Stimulated activated CD8-positive, alpha-beta memory T cell treated with anti-CD3 and anti-CD28 coated beads, Interleukin-7, amount 100 ng/mL, for 4 hours (primary cell): ENCODE data around the gene LRRC34.
A peak's percentile ranks its signal among the peaks of the same experiment; 100 is the strongest.

ENCODE experiments used
- DNase-seq, 2 donors: peaks; one replicate each; pipeline ENCODE4 v3.0.0-alpha.2; 2020; ENCODE audit warnings: low read depth in 2 of 2

Gene LRRC34

DNA sequence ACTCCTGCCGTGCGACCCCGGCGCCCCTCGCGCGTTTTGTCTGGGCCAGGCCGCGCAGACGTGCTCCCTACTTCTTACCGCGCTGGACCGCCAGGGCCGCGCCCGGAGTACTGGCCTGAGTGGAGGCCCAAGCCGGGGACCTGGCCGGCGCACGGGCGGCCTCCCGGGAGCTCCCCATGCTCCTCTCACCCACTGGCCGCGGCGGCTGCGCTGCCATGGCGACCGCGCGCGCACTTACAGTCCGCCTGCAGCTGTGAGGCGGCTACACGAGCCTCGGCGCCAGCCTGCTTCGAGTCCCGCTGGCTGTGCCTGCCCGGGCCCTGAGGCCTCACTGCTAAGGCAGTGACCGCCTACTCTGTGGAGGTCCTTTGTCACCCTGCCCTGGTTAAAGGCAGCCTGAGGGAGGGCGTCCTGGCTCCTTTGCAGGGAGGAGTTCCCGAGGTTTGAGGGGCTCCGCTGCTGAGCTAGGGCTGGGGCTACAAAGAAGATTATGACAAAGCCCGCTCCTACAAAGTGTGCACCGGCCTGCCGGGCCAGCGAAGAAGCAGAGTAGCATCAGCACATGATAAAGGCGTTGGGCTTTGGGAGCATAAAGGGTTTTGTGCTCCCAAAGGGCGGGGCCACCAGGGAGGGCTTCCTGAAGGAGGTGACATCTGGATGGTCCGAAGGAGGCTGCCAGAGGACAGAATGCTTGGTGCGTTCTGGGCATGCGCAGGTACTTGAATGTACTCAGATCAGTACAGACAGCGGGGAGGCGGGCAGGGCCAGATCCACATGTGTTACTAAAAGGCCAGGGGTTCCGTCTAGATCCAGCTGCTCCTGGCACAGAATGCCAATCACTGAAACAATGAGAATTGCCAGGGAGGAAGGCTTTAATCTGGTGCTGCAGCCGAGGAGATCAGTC lies at the start of gene LRRC34, which contains the start of gene LRRIQ4:
Gene LRRC34, minus strand, starts transcription at position 573 of the 904 bp plus-strand sequence. Its CDS starts 356 bp downstream, at position 217.
Gene LRRIQ4, plus strand, starts transcription at position 539 of the 904 bp plus-strand sequence. CDS start 9,052 bp downstream, outside the sequence.
- DNase-seq: peak; percentile 52 to 61

DNA sequence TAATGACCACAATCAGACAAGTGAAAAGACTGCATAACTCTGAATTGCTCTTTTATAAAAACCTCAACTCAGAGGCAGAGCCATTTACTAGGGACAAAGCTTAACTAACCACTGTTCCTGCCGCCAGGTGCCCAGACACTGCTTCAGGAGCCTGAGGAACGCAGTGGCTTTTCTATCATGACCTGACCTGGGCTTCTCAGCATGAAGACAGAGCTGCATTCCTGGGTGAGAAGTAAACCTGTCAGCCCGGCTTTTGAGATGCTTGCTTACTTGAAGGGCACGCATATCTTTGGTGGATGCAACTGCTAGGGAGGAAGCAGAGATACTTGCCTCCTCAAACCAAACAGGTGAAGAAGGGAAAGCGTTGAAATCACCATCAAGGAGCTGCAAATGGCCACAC lies 49.2 kb upstream of the LRRC34 start:
- DNase-seq: no peak

GRCh38 chr3:169857811-169858210 lies 45.1 kb upstream of the LRRC34 start:
- DNase-seq: no peak

GRCh38 chr3:169855514-169855913 lies 42.8 kb upstream of the LRRC34 start:
- DNase-seq: no peak

GRCh38 chr3:169850618-169851017 lies 37.9 kb upstream of the LRRC34 start:
- no peak for DNase-seq

DNA sequence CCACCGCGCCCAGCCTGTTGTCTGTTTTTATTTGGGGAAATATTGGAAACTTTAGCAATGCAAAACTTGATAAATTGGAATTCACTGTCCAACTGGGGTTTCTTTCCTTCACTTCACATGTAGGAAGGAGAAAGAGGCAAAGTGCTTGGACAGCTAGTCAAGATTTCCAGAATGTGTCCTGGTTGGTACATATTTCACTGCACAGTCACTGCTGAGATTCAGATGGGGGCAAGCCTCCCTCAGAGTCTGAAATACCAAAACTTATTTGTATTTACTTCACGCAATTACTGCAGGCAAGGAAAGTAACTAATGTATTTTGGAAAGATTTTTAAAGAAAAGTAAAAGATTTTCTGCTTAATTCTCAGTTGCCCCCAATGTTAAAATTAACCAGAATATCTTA lies 36.0 kb upstream of the LRRC34 start:
- no peak for DNase-seq

GRCh38 chr3:169847896-169848295 lies 35.2 kb upstream of the LRRC34 start:
- no peak for DNase-seq

DNA sequence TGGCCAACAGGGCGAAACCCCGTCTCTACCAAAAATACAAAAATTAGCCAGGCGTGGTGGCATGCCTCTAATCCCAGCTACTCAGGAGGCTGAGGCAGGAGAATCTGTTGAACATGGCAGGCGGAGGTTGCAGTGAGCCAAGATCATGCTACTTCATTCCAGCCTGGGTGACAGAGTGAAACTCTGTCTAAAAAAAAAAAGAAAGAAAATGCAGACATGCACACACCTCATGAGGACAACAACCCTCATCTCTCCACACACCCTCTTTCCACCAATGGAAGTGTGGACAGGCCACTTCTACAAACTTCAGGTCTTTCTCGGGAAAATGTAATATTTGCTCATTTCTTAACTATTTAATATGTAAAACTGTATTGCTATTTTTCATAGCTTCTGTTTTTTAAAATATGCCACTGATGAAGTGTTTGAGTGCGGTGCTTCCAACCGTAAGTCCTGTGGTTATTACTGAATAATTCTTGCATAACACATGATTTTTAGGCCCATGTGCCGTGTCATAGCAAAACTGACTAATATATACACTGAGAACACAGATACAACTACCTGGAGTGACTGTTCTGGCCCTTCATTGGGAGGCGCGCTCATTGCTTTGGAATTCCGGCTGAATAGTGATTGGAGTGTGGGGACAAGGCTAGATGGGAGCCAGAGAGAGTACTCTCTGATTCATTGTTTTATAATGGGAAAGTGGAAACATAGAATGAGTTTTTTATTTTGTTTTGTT lies 33.9 kb upstream of the LRRC34 start:
- DNase-seq: no peak

DNA sequence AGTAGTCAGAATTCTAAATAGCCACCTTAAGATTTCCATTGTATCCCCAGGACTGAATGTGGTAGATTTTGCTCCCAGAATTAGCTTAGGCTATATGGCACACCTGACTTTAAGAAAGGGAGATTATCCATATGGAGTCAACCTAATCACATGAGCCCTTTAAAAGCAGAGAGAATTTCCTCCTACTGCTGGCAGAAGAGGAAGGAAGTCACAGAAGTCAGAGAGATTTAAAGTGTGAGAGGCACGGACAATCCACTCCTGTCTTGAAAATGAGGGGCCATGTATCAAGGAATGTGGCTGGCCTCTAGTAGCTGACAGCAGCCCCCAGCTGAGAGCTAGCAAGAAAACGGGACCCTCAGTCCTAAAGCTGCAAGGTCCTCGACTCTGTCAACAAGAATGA lies 30.3 kb upstream of the LRRC34 start:
- no peak for DNase-seq

DNA sequence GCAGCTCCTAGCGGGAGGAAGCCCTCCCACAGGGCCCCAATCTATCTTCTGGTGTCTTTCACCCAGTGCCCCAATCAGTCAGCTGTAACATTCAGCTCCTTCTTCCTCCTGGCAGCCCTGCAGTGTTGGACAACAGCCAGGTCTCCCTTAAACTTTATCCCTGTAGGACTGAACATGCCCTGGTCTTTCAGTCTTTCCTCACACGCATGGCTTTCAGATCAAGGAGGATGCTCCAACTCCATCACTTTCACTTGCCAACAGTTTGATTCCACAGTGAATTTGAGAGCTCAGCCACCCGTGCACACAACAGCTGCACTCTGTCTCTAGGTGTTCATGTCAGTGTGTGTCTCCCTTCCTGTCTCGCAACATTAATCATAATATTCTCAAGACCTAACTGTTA lies 28.5 kb upstream of the LRRC34 start:
- no peak for DNase-seq

DNA sequence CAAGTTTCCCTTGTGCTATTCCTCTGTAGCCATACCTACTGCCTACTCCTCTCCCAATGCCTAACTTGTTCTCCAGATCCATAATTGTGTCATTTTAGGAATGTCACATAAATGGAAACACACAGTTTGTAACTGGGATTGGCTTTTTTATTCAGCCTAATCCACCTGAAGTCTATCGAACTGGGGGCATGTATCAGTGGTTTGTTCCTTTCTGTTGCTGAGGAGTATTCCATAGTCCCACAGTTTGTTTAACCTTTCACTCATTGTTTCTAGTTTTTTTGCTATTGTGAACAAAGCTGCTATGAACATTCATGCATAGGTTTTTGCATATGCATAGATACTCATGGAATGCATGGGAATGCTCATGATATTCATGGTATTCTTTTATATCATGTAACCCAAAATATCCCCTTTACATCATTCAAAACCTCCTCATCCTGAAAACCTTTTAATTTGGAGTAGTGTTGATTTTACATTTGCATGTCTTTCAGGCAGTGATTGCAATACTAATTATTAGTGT lies 25.9 kb upstream of the LRRC34 start:
- DNase-seq: no peak

DNA sequence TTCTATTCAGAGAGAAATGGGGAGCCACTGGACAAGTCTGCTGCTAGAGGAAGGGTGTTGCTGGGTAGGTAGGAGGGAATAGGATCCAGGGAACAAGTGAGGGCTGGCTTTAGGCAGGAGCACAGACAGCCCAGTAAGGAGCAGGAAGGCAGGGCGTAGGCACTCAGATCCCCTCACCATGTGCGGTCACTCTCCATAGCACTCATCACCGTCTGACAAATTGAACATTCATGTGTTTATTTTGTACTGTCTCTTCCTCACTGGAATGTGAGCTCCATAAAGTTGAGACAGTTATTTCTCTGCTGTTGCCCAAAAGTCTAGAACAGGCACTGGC lies 24.2 kb upstream of the LRRC34 start:
- no peak for DNase-seq

DNA sequence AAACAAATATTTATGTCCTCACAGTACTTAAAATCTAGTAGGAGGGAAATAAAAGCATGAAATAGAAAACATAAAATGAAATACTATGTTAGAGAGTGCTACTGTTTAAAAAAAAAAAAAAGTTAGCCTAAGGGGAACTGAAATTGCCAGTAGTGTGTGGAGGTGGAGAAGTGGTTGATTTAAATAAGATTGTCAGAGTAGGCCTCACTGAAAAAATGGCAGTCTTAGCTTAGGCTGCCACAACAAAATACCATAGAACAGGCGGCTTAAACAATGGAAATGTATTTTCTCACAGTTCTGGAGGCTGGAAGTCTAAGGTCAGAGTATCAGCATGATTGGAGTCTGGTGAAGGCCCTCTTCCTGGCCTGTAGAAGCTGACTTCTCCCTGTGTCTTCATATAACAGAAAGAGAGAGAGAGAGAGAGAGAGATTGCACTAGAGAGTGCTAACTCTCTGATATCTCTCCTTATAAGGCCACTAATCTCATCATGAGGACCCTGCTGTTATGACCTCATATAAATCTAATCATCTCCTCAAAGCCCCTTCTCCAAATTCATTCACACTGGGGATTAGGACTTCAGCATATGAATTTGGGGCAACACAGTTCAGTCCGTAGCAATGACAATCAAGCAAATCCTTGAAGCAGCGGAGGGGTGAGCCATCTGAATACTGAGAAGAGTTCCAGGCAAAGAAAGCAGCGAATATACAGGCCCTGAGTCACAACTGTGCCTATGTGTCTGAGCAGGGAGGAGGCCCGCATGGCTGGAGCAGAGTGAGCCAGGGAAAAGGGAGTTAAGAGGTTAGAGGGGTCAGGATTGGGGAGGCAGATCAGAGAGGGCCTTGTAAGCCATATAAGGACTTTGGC lies 23.6 kb upstream of the LRRC34 start:
- no peak for DNase-seq

DNA sequence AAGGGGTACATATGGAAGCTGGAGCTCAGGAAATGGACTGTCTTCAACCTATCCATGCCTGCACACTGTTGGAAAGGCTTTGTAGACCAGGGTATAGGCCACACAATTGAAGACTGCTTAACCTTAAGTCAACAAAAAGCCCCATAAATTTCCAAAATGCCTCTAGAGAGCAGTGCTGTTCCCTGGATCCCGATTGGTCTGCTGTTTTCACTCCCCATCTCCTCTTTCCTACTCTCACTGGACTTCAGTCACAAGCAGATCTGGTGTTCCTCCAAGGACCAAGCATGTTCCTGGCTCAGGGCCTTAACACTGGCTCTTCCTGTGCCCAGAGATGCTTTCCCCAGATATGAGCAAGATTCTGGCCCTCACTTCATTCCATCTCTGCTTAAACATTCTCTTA lies 22.8 kb upstream of the LRRC34 start:
- no peak for DNase-seq

- DNase-seq: no peak
These were observed 15.0 kb upstream of the LRRC34 start for GRCh38 chr3:169827712-169828111.

DNA sequence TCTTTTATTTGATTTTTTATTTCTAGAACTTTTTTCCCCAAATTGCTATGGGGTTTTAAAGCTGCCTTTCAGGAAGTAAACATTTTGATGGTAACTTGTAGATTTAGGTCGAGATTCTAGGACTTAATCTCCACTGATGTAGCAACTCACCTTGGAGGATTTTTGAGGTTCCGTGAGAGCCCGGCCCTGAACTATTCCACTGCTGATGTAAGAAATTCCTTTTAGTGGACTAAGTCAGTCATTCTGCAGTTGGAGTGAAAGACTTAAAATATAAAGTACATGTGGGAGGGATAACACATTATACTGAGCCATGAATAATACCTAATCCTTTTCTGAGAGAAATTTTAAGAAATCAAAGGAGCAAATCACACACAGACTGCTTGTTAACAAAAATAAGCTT lies 12.6 kb upstream of the LRRC34 start:
- no peak for DNase-seq

GRCh38 chr3:169822983-169823382 lies 10.3 kb upstream of the LRRC34 start:
- DNase-seq: no peak

GRCh38 chr3:169822540-169822939 lies 9.8 kb upstream of the LRRC34 start:
- no peak for DNase-seq

- no peak for DNase-seq
These were observed 9.4 kb upstream of the LRRC34 start for GRCh38 chr3:169822091-169822490.

DNA sequence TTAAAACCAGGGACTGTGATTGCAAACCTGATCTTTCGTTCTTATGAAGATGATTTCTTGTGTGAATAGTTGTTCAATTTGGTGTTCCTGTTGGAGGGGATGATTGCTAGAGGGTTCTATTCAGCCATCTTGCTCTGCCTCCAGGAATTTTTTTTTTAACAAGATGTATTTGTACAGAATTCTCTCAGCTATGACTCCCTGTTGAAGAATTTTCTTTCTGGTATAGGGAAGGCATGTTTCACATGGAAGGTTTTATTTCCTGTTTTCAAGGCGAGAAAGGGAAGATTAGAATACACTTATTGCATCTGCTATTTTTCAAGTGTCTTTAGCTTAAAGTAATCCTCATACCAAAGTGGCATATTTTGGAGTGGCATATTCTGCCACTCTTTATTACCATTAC lies 5.6 kb upstream of the LRRC34 start:
- DNase-seq: no peak

- no peak for DNase-seq
These were observed 3.0 kb upstream of the LRRC34 start for GRCh38 chr3:169815590-169816150.
